Measurements from ENCODE around the gene LMO3.

The LMO3 gene

DNA sequence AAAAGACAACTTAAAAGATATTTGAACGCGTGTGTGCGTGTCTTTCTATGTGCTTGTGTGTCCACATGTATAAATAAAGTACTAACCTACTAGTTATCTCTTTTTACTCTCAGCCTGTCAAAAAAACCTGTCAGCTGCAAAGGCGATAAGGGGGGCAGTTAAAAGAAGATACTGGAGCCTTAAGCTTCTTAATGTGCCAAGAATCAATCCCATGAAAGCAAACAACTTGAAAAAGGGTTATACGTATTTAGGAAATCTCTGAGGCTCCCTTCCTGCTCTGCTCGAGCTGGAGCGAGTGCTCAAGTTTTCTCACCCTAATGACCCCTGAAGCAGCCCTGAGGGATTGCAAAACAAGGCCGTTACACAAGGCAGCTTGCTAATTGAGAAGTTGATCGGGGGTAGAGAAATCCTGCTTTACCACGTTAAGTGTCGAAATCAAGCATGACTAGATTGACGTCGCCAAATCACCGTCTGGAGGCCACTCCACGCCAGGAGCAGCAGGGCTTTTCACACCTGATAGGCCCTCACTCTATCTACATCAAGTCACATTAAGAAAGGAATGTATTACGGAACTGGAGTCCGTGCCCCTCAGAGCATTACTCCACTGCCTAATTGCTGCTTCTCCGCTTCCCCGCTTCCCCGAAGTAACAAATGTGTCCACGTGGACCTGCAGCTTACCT, 32.4 kb downstream of the LMO3 start:
- Histone ChIP-seq H3K9me3 (ENCODE audit: control insufficient read depth, insufficient read depth, low read length) (no peaks in the 10 kb centered on the region), H3K36me3 (ENCODE audit: control insufficient read depth, insufficient read depth, low read length) (no peaks in the 10 kb centered on the region), H3K4me1 (ENCODE audit: control insufficient read depth, insufficient read depth, low read length) (peaks cover 4% of the 10 kb centered on the region), H3K9ac (ENCODE audit: low read depth, low read length) (no peak overlapping the region), H3K27me3 (ENCODE audit: control insufficient read depth, insufficient read depth, low read length) (no peaks in the 10 kb centered on the region), H3K4me3 (ENCODE audit: low read depth, low read length) (no peak overlapping the region)

DNA sequence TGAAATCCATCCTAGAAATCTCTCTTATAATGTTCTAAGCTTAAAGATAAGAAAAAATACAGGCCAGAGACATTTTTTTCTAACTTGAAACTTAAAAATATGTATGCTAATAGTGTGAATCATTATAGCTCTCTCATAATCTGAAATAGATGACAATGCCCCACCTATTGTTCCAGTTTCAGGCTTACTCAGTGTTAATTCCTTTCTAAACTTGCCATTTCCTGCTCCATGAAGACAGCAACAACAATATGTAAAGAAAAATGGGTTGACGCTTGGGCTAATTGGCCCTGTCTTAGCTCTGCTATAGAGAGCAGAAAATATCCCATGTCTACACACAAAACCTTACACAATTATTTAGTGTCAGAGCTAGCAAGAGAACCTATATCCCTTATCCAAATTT, 37.1 kb downstream of the LMO3 start:
- no peaks in the 10 kb centered on the region for H3K9me3 ChIP-seq (ENCODE audit: control insufficient read depth, insufficient read depth, low read length)
- H3K27me3 ChIP-seq (ENCODE audit: control insufficient read depth, insufficient read depth, low read length): no peaks in the 10 kb centered on the region
- H3K9ac ChIP-seq (ENCODE audit: low read depth, low read length): no peak overlapping the region
- H3K36me3 ChIP-seq (ENCODE audit: control insufficient read depth, insufficient read depth, low read length): no peaks in the 10 kb centered on the region
- no peak overlapping the region for H3K4me3 ChIP-seq (ENCODE audit: low read depth, low read length)
- peaks cover 4% of the 10 kb centered on the region for H3K4me1 ChIP-seq (ENCODE audit: control insufficient read depth, insufficient read depth, low read length)

DNA sequence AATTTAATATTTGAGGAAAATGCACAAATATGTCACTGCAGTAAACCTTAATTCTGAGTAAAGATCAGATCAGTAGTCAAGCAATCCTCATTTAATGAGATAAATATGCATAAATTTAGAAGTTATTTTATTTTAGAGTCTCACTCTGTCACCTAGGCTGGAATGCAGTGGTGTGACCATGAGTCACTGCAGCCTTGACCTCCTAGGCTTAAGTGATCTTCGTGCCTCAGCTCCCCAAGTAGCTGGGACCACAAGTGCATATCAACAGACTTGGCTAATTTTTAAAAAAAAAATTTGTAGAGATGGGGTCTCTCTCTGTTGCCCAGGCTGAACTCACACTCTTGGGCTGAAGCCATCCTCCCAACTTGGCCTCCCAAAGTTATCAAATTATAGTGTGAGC, 41.3 kb downstream of the LMO3 start:
- H3K27me3 ChIP-seq (ENCODE audit: control insufficient read depth, insufficient read depth, low read length): no peaks in the 10 kb centered on the region

DNA sequence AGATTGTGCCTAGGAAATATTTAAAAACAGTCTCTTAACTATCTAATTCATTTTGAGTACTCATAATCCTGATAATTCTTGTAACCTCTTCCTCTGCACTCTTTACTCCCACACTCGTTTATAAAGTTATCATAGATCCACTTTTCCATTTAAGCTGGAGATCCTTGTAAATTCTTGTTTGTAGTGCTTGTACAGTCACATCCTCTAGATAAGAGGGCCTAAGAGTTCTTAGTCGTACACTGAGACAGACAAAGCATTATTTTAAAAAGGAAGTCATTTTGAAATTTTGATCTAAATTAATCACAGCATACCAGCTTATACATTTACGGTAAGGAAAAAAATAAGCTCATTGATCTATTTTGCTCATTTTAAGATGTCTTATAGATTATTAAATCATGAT, 42.5 kb downstream of the LMO3 start:
- no peak overlapping the region for H3K4me3 ChIP-seq (ENCODE audit: low read depth, low read length)
- no peaks in the 10 kb centered on the region for H3K36me3 ChIP-seq (ENCODE audit: control insufficient read depth, insufficient read depth, low read length)
- no peaks in the 10 kb centered on the region for H3K4me1 ChIP-seq (ENCODE audit: control insufficient read depth, insufficient read depth, low read length)
- H3K27me3 ChIP-seq (ENCODE audit: control insufficient read depth, insufficient read depth, low read length): no peaks in the 10 kb centered on the region
- H3K9ac ChIP-seq (ENCODE audit: low read depth, low read length): no peak overlapping the region
- H3K9me3 ChIP-seq (ENCODE audit: control insufficient read depth, insufficient read depth, low read length): no peaks in the 10 kb centered on the region

More for the DNA sequence above, 41.3 kb downstream of the LMO3 start:
- no peaks in the 10 kb centered on the region for H3K36me3 ChIP-seq (ENCODE audit: control insufficient read depth, insufficient read depth, low read length)
- no peak overlapping the region for H3K9ac ChIP-seq (ENCODE audit: low read depth, low read length)
- H3K9me3 ChIP-seq (ENCODE audit: control insufficient read depth, insufficient read depth, low read length): no peaks in the 10 kb centered on the region
- H3K4me1 ChIP-seq (ENCODE audit: control insufficient read depth, insufficient read depth, low read length): no peaks in the 10 kb centered on the region
- no peak overlapping the region for H3K4me3 ChIP-seq (ENCODE audit: low read depth, low read length)

DNA sequence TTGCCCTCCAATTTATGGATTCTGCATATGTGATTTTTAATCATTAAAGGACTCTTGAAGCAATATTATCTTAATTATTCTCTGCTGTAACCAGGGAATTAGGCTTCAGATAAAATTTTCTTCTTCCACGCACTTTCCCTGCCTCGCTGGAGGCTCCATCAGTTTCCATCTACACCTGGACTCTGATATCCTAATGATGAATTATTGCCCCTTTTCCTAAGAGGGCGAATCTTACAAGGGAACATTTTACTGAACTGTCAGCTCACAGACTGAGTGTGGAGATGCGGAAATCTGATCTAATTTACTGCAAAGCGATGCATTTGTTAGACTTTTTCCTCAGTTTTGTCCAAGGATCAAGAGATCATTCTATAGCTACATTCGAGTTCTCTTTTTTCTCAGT, 43.0 kb downstream of the LMO3 start:
- H3K9me3 ChIP-seq (ENCODE audit: control insufficient read depth, insufficient read depth, low read length): no peaks in the 10 kb centered on the region
- H3K27me3 ChIP-seq (ENCODE audit: control insufficient read depth, insufficient read depth, low read length): no peaks in the 10 kb centered on the region
- no peak overlapping the region for H3K9ac ChIP-seq (ENCODE audit: low read depth, low read length)
- no peaks in the 10 kb centered on the region for H3K36me3 ChIP-seq (ENCODE audit: control insufficient read depth, insufficient read depth, low read length)
- H3K4me1 ChIP-seq (ENCODE audit: control insufficient read depth, insufficient read depth, low read length): no peaks in the 10 kb centered on the region
- H3K4me3 ChIP-seq (ENCODE audit: low read depth, low read length): no peak overlapping the region

DNA sequence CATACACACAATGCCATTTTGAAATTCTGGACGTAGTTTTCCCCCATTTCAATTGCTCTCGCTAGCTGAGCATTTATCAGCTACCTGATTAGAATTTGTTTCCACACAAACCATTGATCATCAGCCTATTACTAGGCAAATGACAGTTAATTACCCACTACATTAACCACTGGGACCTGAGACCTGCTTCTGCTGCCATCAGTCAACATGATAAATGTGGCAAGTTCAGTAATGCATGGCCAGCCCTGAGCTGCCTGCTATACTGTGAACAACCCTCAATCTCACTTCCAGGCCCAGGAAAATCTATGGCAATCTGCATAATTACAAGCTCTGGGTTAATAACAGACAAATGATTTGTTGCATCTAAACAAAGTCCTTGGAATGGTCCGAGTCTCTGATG, 43.5 kb downstream of the LMO3 start:
- Histone ChIP-seq H3K4me1 (ENCODE audit: control insufficient read depth, insufficient read depth, low read length) (no peaks in the 10 kb centered on the region), H3K27me3 (ENCODE audit: control insufficient read depth, insufficient read depth, low read length) (no peaks in the 10 kb centered on the region), H3K4me3 (ENCODE audit: low read depth, low read length) (no peak overlapping the region), H3K9me3 (ENCODE audit: control insufficient read depth, insufficient read depth, low read length) (no peaks in the 10 kb centered on the region), H3K36me3 (ENCODE audit: control insufficient read depth, insufficient read depth, low read length) (no peaks in the 10 kb centered on the region), H3K9ac (ENCODE audit: low read depth, low read length) (no peak overlapping the region)

DNA sequence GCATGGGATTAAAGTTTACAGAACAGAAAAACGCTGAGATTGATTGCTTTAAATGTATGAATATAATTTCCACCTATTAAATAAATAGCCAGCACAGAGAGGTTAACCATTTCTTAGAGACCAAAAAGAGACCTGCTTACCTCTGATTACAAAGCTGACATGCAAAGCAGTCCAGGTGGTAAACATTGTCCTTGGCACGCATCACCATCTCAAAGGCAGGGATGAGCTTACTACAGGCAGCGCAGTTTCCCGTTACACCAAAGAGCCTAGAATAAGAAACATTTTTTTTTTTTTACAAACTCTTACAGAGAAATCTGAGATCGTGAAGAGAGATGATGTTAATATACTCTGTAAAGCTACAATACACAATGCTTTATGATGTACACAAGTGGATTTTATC, 45.7 kb downstream of the LMO3 start:
- H3K9me3 ChIP-seq (ENCODE audit: control insufficient read depth, insufficient read depth, low read length): no peaks in the 10 kb centered on the region
- H3K4me3 ChIP-seq (ENCODE audit: low read depth, low read length): no peak overlapping the region
- H3K9ac ChIP-seq (ENCODE audit: low read depth, low read length): no peak overlapping the region
- no peaks in the 10 kb centered on the region for H3K36me3 ChIP-seq (ENCODE audit: control insufficient read depth, insufficient read depth, low read length)
- no peaks in the 10 kb centered on the region for H3K4me1 ChIP-seq (ENCODE audit: control insufficient read depth, insufficient read depth, low read length)
- peaks cover 5% of the 10 kb centered on the region for H3K27me3 ChIP-seq (ENCODE audit: control insufficient read depth, insufficient read depth, low read length)

DNA sequence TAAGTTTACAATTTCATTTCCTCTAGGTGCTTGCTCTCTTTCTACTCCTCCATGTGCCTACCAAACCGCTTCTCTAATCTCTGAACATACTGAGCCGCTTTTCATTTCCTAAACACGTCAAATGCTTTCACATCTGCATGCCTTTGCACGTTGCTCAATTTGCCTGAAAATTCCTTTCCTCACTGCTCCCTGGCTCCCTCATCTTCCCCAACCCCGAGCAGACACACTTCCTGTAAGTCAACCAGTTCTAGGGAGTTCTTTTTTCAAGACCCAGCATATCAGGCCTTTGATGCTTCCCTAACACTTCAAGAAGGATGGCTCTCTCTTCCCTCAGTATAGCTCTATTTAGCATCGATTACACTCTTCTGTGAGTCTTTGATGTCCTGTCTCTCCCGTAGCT, 50.3 kb downstream of the LMO3 start:
- Histone ChIP-seq H3K27me3 (ENCODE audit: control insufficient read depth, insufficient read depth, low read length) (peaks cover 5% of the 10 kb centered on the region), H3K4me3 (ENCODE audit: low read depth, low read length) (no peak overlapping the region), H3K9ac (ENCODE audit: low read depth, low read length) (no peak overlapping the region), H3K4me1 (ENCODE audit: control insufficient read depth, insufficient read depth, low read length) (peaks cover 2% of the 10 kb centered on the region), H3K9me3 (ENCODE audit: control insufficient read depth, insufficient read depth, low read length) (no peaks in the 10 kb centered on the region), H3K36me3 (ENCODE audit: control insufficient read depth, insufficient read depth, low read length) (no peaks in the 10 kb centered on the region)

DNA sequence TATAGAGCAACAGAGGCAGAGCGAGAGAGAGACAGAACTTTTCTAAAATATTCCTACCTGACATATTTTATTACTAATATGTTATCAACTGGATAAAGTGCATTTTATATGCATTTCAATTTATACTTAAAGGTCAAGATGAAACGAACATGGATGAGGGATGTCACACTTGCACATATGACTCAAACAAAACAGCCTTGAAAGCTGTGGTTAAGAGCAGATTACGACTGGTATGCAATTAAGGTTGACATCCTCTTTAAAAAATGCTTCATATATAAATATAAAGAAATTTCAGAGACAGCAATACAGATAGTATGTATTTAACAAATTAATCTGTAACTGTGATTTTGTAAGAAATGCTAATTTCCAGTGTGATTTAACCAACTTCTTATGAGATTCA, 52.5 kb downstream of the LMO3 start:
- Histone ChIP-seq H3K4me1 (ENCODE audit: control insufficient read depth, insufficient read depth, low read length) (peaks cover 2% of the 10 kb centered on the region), H3K9me3 (ENCODE audit: control insufficient read depth, insufficient read depth, low read length) (no peaks in the 10 kb centered on the region), H3K27me3 (ENCODE audit: control insufficient read depth, insufficient read depth, low read length) (peaks cover 5% of the 10 kb centered on the region), H3K9ac (ENCODE audit: low read depth, low read length) (no peak overlapping the region), H3K4me3 (ENCODE audit: low read depth, low read length) (no peak overlapping the region), H3K36me3 (ENCODE audit: control insufficient read depth, insufficient read depth, low read length) (no peaks in the 10 kb centered on the region)

DNA sequence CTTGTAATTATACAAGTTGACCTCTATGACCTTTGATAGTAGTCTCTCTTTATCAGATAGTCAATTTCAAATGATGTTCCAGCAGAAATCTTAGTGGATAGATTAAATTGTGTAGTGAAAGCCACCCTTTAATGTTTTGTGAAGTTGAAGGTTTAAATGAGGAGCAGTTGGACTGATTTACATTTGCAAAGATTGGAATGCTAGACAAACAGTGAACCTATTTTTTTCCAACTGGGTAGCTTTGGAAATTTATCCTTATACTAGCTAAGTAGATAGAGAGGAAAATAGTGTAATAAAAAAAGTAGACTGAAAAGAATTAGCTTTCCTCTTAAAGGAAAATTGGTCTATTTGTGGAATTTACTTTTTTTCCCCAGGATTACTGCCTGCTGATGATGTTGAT, 53.7 kb downstream of the LMO3 start:
- H3K9ac ChIP-seq (ENCODE audit: low read depth, low read length): no peak overlapping the region
- H3K9me3 ChIP-seq (ENCODE audit: control insufficient read depth, insufficient read depth, low read length): no peaks in the 10 kb centered on the region
- H3K27me3 ChIP-seq (ENCODE audit: control insufficient read depth, insufficient read depth, low read length): peaks cover 5% of the 10 kb centered on the region
- no peak overlapping the region for H3K4me3 ChIP-seq (ENCODE audit: low read depth, low read length)
- peaks cover 2% of the 10 kb centered on the region for H3K4me1 ChIP-seq (ENCODE audit: control insufficient read depth, insufficient read depth, low read length)
- no peaks in the 10 kb centered on the region for H3K36me3 ChIP-seq (ENCODE audit: control insufficient read depth, insufficient read depth, low read length)

DNA sequence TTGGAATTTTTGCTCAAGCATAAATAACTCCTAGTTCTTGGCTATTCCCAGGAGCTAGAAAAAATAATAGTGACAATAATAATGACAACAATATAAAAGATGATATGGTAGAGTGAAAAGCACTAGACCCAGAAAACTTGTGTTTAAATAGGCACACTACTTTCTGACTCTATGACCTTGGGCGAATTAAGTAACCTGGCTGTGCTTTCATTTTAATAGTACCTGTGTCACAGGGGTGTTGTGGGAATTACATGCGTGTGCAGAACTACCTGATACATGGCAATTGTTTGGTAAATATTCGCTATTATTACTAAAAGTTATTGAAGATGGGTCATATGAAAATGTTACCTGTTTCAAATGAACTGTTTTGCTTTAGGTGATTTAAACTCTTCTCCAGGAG, 60.1 kb downstream of the LMO3 start:
- H3K9me3 ChIP-seq (ENCODE audit: control insufficient read depth, insufficient read depth, low read length): no peaks in the 10 kb centered on the region
- peaks cover under 1% of the 10 kb centered on the region for H3K4me1 ChIP-seq (ENCODE audit: control insufficient read depth, insufficient read depth, low read length)

DNA sequence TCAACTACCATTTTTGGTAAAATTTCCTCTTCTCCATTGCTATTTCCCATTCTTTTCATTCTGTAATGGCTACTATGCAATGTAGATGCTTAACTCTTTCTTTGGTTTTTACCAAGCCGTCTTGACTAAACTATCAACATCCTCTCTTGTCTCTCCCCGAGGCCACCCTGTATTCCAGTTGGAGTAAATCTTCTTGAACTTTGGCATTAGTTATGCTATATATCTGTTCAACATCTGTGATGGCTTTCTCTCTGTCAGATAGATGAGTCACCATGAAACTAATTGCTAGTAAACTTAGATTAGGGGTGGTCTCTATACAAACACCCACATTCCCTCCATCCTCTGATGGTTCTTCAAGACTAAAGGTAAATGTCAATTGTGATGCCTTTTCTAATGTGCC, 63.4 kb downstream of the LMO3 start:
- no peaks in the 10 kb centered on the region for H3K27me3 ChIP-seq (ENCODE audit: control insufficient read depth, insufficient read depth, low read length)
- H3K36me3 ChIP-seq (ENCODE audit: control insufficient read depth, insufficient read depth, low read length): no peaks in the 10 kb centered on the region
- H3K9ac ChIP-seq (ENCODE audit: low read depth, low read length): no peak overlapping the region
- no peak overlapping the region for H3K4me3 ChIP-seq (ENCODE audit: low read depth, low read length)
- peaks cover 4% of the 10 kb centered on the region for H3K9me3 ChIP-seq (ENCODE audit: control insufficient read depth, insufficient read depth, low read length)
- H3K4me1 ChIP-seq (ENCODE audit: control insufficient read depth, insufficient read depth, low read length): no peaks in the 10 kb centered on the region

More for the DNA sequence above, 60.1 kb downstream of the LMO3 start:
- Histone ChIP-seq H3K36me3 (ENCODE audit: control insufficient read depth, insufficient read depth, low read length) (no peaks in the 10 kb centered on the region), H3K9ac (ENCODE audit: low read depth, low read length) (no peak overlapping the region), H3K4me3 (ENCODE audit: low read depth, low read length) (no peak overlapping the region), H3K27me3 (ENCODE audit: control insufficient read depth, insufficient read depth, low read length) (no peaks in the 10 kb centered on the region)
